SK-N-SH (cell line): Measurements from ENCODE around the gene FHOD3.

Experiments
- FOXJ3 ChIP-seq: sonication (generic); formaldehyde crosslinking; IDR thresholded peaks from 2 replicates; pipeline ENCODE4 v1.5.1; 2020; ENCODE audit warnings: mild to moderate bottlenecking, missing genetic modification reagents
- FOXM1 ChIP-seq: IDR thresholded peaks from 2 replicates; pipeline ENCODE4 v1.4.0; 2012; ENCODE audit warnings: low read depth, mild to moderate bottlenecking
- POLR2AphosphoS5 ChIP-seq: IDR thresholded peaks from 2 replicates; pipeline ENCODE4 v1.6.1; 2012; ENCODE audit warnings: low read depth, low read length
- TF ChIP-seq, protein P1 (sequence below): fragments of 200-600 bp; sonication (generic); IDR thresholded peaks from 2 replicates; pipeline ENCODE4 v1.6.1; 2017; ENCODE audit warnings: antibody characterized with exemption, mild to moderate bottlenecking, moderate library complexity

DNA sequence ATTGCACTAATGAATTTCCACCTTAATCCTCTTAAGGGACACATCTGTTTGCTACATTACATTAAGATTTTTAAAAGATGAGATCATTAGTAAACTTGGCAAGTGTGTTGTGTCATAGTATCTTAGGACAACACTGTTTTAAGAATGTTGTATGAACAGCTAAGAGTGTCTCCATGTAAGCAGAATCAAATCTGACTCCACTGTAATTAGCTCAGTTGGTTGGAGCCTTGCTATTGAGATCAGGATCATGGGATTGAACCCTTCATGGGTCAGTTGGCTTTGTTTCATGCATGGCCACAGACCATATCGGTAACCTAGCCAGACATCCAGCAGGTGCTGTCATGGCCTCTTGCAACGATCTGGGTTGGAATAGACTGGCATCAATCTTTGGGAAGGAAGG, 5.2 kb downstream of the FHOD3 start:
- TF ChIP-seq POLR2AphosphoS5 (no peak), FOXJ3 (CRISPR knock-in tag) (no peak), FOXM1 (no peak)
- TF ChIP-seq, protein P1, sequence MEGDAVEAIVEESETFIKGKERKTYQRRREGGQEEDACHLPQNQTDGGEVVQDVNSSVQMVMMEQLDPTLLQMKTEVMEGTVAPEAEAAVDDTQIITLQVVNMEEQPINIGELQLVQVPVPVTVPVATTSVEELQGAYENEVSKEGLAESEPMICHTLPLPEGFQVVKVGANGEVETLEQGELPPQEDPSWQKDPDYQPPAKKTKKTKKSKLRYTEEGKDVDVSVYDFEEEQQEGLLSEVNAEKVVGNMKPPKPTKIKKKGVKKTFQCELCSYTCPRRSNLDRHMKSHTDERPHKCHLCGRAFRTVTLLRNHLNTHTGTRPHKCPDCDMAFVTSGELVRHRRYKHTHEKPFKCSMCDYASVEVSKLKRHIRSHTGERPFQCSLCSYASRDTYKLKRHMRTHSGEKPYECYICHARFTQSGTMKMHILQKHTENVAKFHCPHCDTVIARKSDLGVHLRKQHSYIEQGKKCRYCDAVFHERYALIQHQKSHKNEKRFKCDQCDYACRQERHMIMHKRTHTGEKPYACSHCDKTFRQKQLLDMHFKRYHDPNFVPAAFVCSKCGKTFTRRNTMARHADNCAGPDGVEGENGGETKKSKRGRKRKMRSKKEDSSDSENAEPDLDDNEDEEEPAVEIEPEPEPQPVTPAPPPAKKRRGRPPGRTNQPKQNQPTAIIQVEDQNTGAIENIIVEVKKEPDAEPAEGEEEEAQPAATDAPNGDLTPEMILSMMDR, result no peak
